HG02852 (cell line): Measurements from ENCODE around the gene ITGA11.

Experiments
- ATAC-seq: cut with Tn5 transposase; IDR thresholded peaks from one replicate; pipeline ENCODE4 v1.9.1; 2021; ENCODE audit warnings: mild to moderate bottlenecking, moderate library complexity; ENCODE audit not compliant: unreplicated experiment

Gene ITGA11

GRCh38 chr15:68364028-68364659, 67.8 kb downstream of the ITGA11 start:
- no peak for ATAC-seq

- no peak for ATAC-seq
Observed at GRCh38 chr15:68363353-68363752, 68.6 kb downstream of the ITGA11 start.

- no peak for ATAC-seq
Observed at GRCh38 chr15:68362537-68363126, 69.3 kb downstream of the ITGA11 start.

GRCh38 chr15:68360721-68361120, 71.2 kb downstream of the ITGA11 start:
- ATAC-seq: no peak

GRCh38 chr15:68356778-68357177, 75.2 kb downstream of the ITGA11 start:
- ATAC-seq: no peak

GRCh38 chr15:68354923-68355322, 77.0 kb downstream of the ITGA11 start:
- ATAC-seq: no peak

- no peak for ATAC-seq
Observed at GRCh38 chr15:68354268-68354667, 77.7 kb downstream of the ITGA11 start.

GRCh38 chr15:68353421-68354135, 78.4 kb downstream of the ITGA11 start:
- ATAC-seq: no peak

- no peak for ATAC-seq
Observed at GRCh38 chr15:68352401-68353062, 79.4 kb downstream of the ITGA11 start.

GRCh38 chr15:68349151-68349550, 82.8 kb downstream of the ITGA11 start:
- ATAC-seq: no peak

- ATAC-seq: no peak
Observed at GRCh38 chr15:68348606-68349005, 83.4 kb downstream of the ITGA11 start.

- ATAC-seq: no peak
Observed at GRCh38 chr15:68348081-68348480, 83.9 kb downstream of the ITGA11 start.

GRCh38 chr15:68347392-68347791, 84.6 kb downstream of the ITGA11 start:
- no peak for ATAC-seq

- no peak for ATAC-seq
Observed at GRCh38 chr15:68346979-68347378, 85.0 kb downstream of the ITGA11 start.

GRCh38 chr15:68345481-68345880, 86.5 kb downstream of the ITGA11 start:
- no peak for ATAC-seq

GRCh38 chr15:68344600-68344999, 87.4 kb downstream of the ITGA11 start:
- no peak for ATAC-seq

- no peak for ATAC-seq
Observed at GRCh38 chr15:68343579-68344225, 88.3 kb downstream of the ITGA11 start.

- no peak for ATAC-seq
Observed at GRCh38 chr15:68341760-68342725, 89.9 kb downstream of the ITGA11 start.

GRCh38 chr15:68340726-68341671, 91.0 kb downstream of the ITGA11 start:
- no peak for ATAC-seq
